Measurements from ENCODE around the gene RETREG3.

Gene RETREG3

DNA sequence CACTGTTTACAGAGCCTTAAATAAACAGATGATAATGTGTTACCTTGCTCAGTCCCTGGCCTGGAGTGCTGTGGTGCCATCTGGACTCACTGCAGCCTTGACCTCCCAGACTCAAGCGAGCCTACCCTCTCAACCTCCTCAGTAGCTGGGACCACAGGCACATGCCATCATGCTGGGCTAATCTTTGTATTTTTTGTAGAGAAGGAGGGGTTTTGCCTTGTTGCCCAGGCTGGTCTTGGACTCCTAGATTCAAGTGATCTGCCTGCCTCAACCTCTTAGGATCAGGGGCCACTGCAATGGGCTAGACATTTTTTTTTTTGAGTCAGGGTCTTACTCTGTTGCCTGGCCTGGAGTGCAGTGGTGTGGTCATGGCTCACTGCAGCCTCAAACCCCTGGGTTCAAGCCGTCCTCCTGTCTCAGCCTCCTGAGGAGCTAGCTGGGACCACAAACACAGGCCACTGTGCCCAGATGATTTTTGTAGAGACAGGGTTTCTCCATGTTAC is 78.2 kb downstream of the RETREG3 start:
- no peak for DNase-seq (ENCODE audit: low spot score)
- Mint-ChIP-seq H3K27me3 (ENCODE audit: low read depth) (peaks cover 6% of the 10 kb centered on the region), H3K27ac (no peak overlapping the region), H3K36me3 (ENCODE audit: low read depth) (no peaks in the 10 kb centered on the region), H3K4me1 (ENCODE audit: low read depth) (peaks cover 33% of the 10 kb centered on the region), H3K4me3 (peak overlapping the region; percentile 9), H3K9me3 (no peaks in the 10 kb centered on the region)
